CD4-positive, alpha-beta T cell treated with Interleukin-10 for 1 hour (primary cell): ENCODE results near the gene OTULINL.

Experiments
- DNase-seq: peaks from one replicate; pipeline ENCODE4 v3.0.0-alpha.2; 2020

Gene OTULINL

GRCh38 chr5:14607104-14607503 is 25.5 kb downstream of the OTULINL start:
- DNase-seq: no peak

GRCh38 chr5:14608169-14608568 is 26.6 kb downstream of the OTULINL start:
- DNase-seq: no peak

GRCh38 chr5:14611737-14612136 is 30.1 kb downstream of the OTULINL start:
- DNase-seq: no peak

DNA sequence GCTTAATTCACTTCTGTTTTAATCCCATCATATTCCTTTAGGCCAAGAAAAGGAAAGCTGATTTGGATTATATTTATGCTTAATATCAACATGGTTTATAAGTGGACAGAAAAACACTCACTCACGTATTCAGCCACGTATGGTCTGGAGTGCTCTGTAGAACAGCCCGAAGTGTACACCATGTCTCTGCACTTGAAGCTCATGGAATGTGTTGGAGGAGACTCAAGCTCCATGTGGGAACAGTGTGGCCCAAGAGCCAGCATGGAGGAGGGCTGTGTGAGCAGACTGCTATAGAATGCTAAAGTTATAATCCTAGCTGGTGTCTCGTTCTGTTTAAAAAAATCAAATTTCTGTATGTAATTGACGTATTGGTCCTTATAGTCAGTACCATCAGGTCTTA is 32.9 kb downstream of the OTULINL start:
- DNase-seq: no peak

- DNase-seq: no peak
These were observed 33.8 kb downstream of the OTULINL start for GRCh38 chr5:14615365-14615764.

DNA sequence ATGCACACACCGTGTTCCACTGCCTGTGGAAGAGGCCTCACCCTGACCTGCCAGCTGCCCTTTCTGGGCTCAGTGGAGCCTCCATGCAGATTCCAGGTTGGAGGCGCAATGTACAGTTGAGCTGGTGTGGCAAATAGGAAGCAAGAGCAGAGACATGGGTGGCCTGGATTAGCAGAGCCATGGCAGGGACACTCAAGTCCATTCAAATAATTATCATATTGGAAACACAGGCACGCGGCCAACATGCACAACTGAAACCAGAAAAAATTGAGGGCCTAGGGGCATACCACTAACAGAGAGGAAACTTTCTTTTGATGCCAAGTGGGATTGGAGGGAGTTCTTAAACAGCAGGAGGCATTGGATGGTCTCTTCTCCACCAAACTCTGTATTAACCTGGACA is 35.8 kb downstream of the OTULINL start:
- DNase-seq: no peak

- no peak for DNase-seq
These were observed 45.7 kb downstream of the OTULINL start for GRCh38 chr5:14627270-14627669.

DNA sequence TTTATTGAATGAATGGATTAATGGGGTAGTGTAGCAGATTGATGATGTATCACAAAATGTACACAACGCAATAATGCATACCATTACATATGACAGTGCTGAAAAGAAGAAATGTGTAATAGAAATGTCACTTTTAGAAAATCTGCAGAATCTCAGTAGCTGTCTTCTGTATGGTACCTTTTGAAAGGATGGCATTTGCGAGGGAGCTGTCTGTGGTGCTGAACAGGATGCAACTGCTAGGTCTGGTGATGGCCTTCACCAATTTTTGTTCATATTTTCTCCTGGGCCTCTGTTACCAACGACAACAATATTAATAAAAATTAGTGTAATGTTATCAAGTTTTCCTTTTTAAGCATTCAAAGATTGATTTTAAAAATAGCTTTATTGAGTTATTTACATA is 46.8 kb downstream of the OTULINL start:
- peak; percentile 46 for DNase-seq

- DNase-seq: no peak
These were observed 49.1 kb downstream of the OTULINL start for GRCh38 chr5:14630671-14631070.

GRCh38 chr5:14635656-14636055 is 54.1 kb downstream of the OTULINL start:
- DNase-seq: no peak

DNA sequence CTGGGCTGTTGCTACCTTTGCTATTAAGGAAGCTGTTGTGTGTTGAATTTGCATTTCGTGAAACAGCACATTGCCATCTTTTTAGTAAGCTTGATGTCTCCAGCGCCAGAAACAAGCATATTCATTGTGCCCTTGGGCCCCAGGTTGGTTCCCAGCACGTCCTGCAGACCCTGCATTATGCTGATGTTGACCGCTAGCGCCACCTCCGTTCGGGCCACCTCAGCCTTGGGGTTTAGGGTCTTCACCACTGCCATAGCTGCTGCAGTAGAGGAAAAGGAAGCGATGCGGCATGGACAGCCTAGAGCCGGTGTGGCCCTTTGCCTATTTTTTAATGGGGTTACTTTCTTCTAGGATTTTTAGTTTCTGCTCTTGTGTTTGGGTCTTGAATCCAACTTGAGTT is 59.2 kb downstream of the OTULINL start:
- DNase-seq: no peak

DNA sequence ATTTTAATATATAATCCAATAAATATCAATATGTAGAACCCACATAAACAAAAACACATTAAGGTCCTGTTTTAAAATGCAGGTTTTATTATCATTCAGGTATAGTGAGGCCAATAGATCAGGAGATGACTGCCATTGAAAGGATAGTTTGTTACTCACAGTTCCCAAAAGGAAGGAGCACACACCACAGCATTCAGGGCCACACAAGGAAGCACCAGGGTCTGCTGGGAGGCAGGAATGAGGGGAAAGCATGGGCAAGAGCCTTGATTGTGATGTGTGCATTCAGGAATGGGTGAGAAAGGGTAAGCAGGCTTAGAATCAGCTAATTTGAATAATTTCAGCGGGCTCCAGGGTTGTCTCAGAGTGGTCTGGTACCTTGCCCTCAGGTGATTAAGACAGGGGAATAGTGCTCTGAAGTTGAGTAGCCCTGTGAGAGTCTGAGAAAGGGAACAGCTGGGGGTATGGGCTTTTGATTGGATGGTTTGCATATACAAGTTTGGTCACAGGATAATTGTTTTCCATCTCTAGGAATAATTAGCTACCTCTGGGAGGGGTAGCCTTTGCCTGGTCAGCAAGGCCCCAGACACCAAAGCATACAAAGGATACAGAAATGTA is 63.1 kb downstream of the OTULINL start:
- no peak for DNase-seq

DNA sequence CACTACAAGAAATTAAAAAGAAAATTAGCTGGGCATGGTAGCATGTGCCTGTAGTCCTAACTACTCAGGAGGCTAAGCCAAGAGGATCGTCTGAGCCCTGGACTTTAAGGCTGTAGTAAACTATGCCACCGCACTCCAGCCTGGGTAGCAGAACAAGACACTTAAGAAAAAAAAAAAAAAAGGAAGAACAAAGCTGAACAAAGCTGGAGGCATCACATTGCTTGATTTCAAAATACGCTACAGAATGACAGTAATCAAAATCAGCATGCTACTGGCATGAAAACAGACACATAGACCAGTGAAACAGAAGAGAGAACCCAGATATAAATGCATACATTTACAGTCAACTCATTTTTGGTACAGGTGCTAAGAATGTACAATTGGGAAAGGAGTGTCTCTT is 68.5 kb downstream of the OTULINL start:
- no peak for DNase-seq

- DNase-seq: no peak
These were observed 73.7 kb downstream of the OTULINL start for GRCh38 chr5:14655146-14655741.

- DNase-seq: no peak
These were observed 75.3 kb downstream of the OTULINL start for GRCh38 chr5:14656898-14657297.

DNA sequence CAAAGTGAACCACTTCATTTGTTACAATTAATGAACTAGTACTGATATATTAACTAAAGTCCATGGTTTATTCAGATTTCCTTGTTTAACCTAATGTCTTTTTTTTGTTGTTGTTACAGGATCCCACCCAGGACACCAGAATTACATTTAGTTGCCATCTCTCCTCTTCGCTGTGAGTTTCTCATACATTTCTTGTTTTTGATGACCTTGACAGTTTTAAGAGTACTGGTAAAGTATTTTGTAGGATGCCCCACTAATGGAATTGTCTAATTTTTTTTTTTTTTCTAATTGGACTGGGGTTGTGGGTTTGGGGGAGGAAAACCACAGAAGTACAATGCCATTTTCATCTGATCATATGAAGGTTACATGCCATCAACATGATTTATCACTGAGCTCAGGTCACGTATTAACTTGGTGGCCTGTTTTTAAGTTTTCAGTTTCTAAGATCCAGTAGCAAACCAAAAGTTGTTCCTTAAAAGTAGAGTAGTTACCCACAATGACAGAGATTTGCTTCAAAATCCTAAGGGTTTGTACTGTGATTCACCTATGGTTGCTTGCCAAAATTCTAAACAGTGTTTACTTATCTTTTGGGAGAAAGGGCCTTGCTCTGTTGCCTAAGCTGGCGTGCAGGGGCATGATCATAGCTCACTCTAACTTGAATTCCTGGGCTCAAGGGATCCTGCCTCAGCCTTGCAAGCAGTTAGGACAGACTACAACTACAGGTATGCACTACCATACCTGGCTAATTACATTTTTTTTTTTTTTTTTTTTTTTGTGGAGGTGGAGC is 78.4 kb downstream of the OTULINL start:
- no peak for DNase-seq

DNA sequence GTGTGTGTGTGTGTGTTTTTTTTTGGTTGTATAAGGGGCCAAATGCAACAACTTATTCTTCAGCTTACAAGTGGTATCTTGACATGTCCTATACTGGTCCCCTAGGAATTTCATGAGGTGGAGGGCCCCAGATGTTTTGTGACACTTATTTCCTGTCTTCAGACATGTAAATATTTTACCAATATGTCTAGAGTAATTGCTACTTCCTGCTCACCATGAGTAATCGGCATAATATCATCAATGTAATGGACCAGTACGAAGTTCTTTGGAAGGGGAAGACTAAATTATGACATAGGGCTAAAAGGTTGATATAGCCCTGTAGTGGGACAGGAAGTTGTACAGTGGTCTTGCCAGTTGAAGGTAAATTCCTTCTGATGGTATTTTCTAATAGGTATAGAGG is 79.2 kb downstream of the OTULINL start:
- DNase-seq: no peak
